ENCODE measurements around the gene SNRPB2.

Gene SNRPB2

DNA sequence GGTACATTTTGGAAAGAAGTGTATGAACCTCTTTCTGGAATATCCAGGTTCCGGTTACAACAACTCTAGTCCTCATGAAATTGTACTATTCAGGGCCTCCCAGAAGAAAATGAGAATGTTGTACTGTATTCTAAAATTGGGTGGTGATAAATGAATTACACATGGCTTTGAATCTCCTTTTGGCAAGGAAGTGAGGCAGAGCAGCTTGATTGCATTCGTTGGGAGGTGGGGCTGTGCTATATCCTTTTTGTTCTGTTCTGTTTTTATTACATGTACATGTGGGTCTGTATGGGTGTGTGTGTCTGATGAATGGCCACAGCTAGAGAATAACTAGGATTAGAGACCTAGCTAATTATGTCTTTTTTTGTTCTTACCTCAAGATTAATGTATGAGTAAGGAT, 37.8 kb upstream of the SNRPB2 start:
- Histone ChIP-seq H3K36me3 (ENCODE audit: control insufficient read depth, insufficient read depth, low read length) (no peaks in the 10 kb centered on the region), H3K27me3 (ENCODE audit: control insufficient read depth, insufficient read depth, low read length) (no peaks in the 10 kb centered on the region), H3K4me1 (no peaks in the 10 kb centered on the region), H3K4me3 (ENCODE audit: low read depth, low read length) (no peak overlapping the region), H3K9me3 (ENCODE audit: control insufficient read depth, low read length) (no peaks in the 10 kb centered on the region), H2AFZ (no peak overlapping the region), H3K4me2 (ENCODE audit: low read length) (no peak overlapping the region), H3K79me2 (no peaks in the 10 kb centered on the region), H3K9ac (no peak overlapping the region), H3K27ac (no peak overlapping the region)
- TF ChIP-seq, protein P1, sequence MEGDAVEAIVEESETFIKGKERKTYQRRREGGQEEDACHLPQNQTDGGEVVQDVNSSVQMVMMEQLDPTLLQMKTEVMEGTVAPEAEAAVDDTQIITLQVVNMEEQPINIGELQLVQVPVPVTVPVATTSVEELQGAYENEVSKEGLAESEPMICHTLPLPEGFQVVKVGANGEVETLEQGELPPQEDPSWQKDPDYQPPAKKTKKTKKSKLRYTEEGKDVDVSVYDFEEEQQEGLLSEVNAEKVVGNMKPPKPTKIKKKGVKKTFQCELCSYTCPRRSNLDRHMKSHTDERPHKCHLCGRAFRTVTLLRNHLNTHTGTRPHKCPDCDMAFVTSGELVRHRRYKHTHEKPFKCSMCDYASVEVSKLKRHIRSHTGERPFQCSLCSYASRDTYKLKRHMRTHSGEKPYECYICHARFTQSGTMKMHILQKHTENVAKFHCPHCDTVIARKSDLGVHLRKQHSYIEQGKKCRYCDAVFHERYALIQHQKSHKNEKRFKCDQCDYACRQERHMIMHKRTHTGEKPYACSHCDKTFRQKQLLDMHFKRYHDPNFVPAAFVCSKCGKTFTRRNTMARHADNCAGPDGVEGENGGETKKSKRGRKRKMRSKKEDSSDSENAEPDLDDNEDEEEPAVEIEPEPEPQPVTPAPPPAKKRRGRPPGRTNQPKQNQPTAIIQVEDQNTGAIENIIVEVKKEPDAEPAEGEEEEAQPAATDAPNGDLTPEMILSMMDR (IDR thresholded peaks at IDR 0.05): no peak

DNA sequence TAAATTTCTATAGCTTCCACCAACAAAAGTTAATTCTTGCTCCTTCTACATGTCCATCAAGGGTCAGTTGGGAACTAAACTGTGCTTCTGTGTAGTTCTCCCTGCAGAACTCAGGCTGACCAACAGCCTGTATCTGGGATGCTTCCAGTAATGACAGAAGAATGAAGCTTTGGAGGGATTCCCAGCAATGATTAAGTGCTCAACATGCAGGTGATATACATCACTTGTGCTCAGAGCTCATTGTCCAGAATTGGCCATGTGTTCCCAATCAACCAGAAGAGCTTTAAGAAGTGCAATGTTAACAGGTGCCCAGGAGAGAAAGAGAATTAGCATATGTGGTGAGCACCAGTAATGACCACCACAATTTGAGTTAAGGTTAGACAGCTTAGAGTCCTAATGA, 37.4 kb upstream of the SNRPB2 start:
- H3K36me3 ChIP-seq (ENCODE audit: control insufficient read depth, insufficient read depth, low read length): no peaks in the 10 kb centered on the region
- no peaks in the 10 kb centered on the region for H3K9me3 ChIP-seq (ENCODE audit: control insufficient read depth, low read length)
- no peak overlapping the region for H3K27ac ChIP-seq
- no peaks in the 10 kb centered on the region for H3K4me1 ChIP-seq
- TF ChIP-seq, protein P1 (IDR thresholded peaks at IDR 0.05): no peak
- no peak overlapping the region for H3K4me2 ChIP-seq (ENCODE audit: low read length)
- no peak overlapping the region for H2AFZ ChIP-seq
- H3K4me3 ChIP-seq (ENCODE audit: low read depth, low read length): no peak overlapping the region
- no peaks in the 10 kb centered on the region for H3K79me2 ChIP-seq
- no peak overlapping the region for H3K9ac ChIP-seq
- no peaks in the 10 kb centered on the region for H3K27me3 ChIP-seq (ENCODE audit: control insufficient read depth, insufficient read depth, low read length)

DNA sequence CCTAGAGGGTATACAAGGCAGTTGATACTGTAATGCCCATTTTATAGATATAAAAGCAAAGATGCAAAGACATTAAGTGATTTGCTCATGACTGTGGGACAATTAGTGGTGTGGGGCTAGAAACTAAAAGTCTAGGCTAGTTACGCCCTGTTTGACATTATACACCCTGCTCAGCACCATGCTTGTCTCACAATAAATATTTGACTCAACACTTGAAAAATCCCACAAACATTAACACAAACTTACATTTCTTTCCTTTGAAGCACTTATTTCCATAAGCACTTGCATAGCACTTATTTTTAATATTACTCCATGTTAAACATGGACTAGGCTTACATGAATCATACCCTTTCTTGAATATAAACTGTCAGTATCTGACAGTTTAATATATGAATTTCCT, 36.5 kb upstream of the SNRPB2 start:
- no peaks in the 10 kb centered on the region for H3K36me3 ChIP-seq (ENCODE audit: control insufficient read depth, insufficient read depth, low read length)
- H3K27ac ChIP-seq: no peak overlapping the region
- H3K79me2 ChIP-seq: no peaks in the 10 kb centered on the region

DNA sequence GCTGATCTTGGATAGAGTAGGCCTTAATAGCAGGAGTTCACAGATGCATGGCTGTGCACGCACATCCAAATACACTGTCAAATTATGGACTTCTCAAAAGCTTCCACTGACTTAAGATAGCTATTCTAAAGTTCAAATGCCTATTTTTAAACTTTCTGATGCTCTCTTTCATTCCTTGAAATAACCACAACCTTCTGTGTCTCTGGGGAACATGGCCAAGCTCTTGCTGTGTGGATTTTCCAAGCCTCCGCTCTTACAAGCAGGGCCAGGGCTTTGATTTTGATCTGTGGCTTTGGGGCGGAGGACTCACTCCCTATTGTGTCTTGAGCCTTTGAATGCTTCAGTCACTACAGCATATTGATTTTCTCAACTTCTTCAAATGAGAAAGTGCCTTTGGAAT, 35.7 kb upstream of the SNRPB2 start:
- no peaks in the 10 kb centered on the region for H3K9me3 ChIP-seq (ENCODE audit: control insufficient read depth, low read length)
- H3K9ac ChIP-seq: no peak overlapping the region
- H3K27ac ChIP-seq: no peak overlapping the region
- no peak overlapping the region for H3K4me2 ChIP-seq (ENCODE audit: low read length)
- no peak overlapping the region for H2AFZ ChIP-seq
- H3K4me1 ChIP-seq: no peaks in the 10 kb centered on the region
- no peaks in the 10 kb centered on the region for H3K79me2 ChIP-seq
- no peak overlapping the region for H3K4me3 ChIP-seq (ENCODE audit: low read depth, low read length)
- H3K27me3 ChIP-seq (ENCODE audit: control insufficient read depth, insufficient read depth, low read length): no peaks in the 10 kb centered on the region
- no peaks in the 10 kb centered on the region for H3K36me3 ChIP-seq (ENCODE audit: control insufficient read depth, insufficient read depth, low read length)
- TF ChIP-seq, protein P1 (IDR thresholded peaks at IDR 0.05): no peak

More for the DNA sequence above, 36.5 kb upstream of the SNRPB2 start:
- no peak overlapping the region for H3K9ac ChIP-seq
- no peaks in the 10 kb centered on the region for H3K4me1 ChIP-seq
- H3K9me3 ChIP-seq (ENCODE audit: control insufficient read depth, low read length): no peaks in the 10 kb centered on the region
- H3K27me3 ChIP-seq (ENCODE audit: control insufficient read depth, insufficient read depth, low read length): no peaks in the 10 kb centered on the region
- no peak overlapping the region for H2AFZ ChIP-seq
- TF ChIP-seq, protein P1 (IDR thresholded peaks at IDR 0.05): no peak
- no peak overlapping the region for H3K4me2 ChIP-seq (ENCODE audit: low read length)
- no peak overlapping the region for H3K4me3 ChIP-seq (ENCODE audit: low read depth, low read length)

DNA sequence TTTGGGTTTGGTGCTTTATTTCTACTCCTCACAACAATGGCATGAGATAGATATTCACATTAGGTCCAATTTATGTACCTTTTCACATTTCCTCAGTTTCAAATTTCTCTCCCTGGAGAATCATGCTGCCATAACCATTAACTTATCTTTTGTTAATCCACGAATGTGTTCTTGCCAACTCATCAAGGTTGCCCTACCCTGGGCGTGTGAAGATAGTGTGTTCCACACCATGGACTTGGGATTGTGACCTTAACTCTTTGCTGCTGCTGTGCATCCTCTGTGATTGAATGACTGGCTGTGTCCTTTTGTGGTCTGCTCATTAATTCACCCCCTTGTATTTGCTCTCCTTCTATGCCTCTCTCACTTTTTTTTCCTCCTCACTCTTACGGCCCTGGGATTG, 34.2 kb upstream of the SNRPB2 start:
- H3K9me3 ChIP-seq (ENCODE audit: control insufficient read depth, low read length): no peaks in the 10 kb centered on the region
- no peak overlapping the region for H3K4me2 ChIP-seq (ENCODE audit: low read length)
- TF ChIP-seq, protein P1 (IDR thresholded peaks at IDR 0.05): no peak
- no peaks in the 10 kb centered on the region for H3K4me1 ChIP-seq
- no peak overlapping the region for H2AFZ ChIP-seq
- H3K4me3 ChIP-seq (ENCODE audit: low read depth, low read length): no peak overlapping the region
- no peaks in the 10 kb centered on the region for H3K79me2 ChIP-seq
- H3K27me3 ChIP-seq (ENCODE audit: control insufficient read depth, insufficient read depth, low read length): no peaks in the 10 kb centered on the region
- no peak overlapping the region for H3K9ac ChIP-seq
- no peaks in the 10 kb centered on the region for H3K36me3 ChIP-seq (ENCODE audit: control insufficient read depth, insufficient read depth, low read length)
- no peak overlapping the region for H3K27ac ChIP-seq

All from parathyroid adenoma (tissue), 2 donors.